ENCODE data around the gene PRMT7.

GRCh38 chr16:68387301-68387700, 76.5 kb downstream of the PRMT7 start:
- no peak for TF ChIP-seq CTCF (IDR thresholded peaks at IDR 0.05)
- TF ChIP-seq POLR2A (IDR thresholded peaks at IDR 0.05): no peak
- no peak for TF ChIP-seq EP300 (IDR thresholded peaks at IDR 0.05)
